Trophoblast cell (in vitro differentiated cells and primary cell): ENCODE data around the gene C4A. TPM values are rescaled to one million over a fixed set of nuclear protein-coding genes. Genes with fewer than 3 reads are reported as not detected.
"Not testable (repeated sequence)": the region's sequence is repeated elsewhere in the genome, so short reads cannot be mapped to it uniquely, and the experiment has no call there.

Experiments used
- DNase-seq, 2 donors: peaks; one replicate each; pipeline ENCODE4 v3.0.0-alpha.2; 2016
- H2AFZ ChIP-seq: 2 replicates; pipeline ENCODE4 v1.6.1; 2013; ENCODE audit warnings: low read length, moderate library complexity, mild to moderate bottlenecking; ENCODE audit not compliant: insufficient read depth, poor library complexity
- H2AK5ac ChIP-seq: 2 replicates; pipeline ENCODE4 v1.6.1; 2013; ENCODE audit warnings: mild to moderate bottlenecking, low read length
- H2BK120ac ChIP-seq: 2 replicates; pipeline ENCODE4 v1.6.1; 2013; ENCODE audit warnings: low read length, mild to moderate bottlenecking, moderate library complexity; ENCODE audit not compliant: insufficient read depth, poor library complexity
- H2BK12ac ChIP-seq: 2 replicates; pipeline ENCODE4 v1.6.1; 2013; ENCODE audit warnings: mild to moderate bottlenecking, low read length, moderate library complexity
- H2BK5ac ChIP-seq: 2 replicates; pipeline ENCODE4 v1.6.1; 2013; ENCODE audit warnings: low read length, low read depth, moderate library complexity, mild to moderate bottlenecking; ENCODE audit not compliant: poor library complexity
- H3K14ac ChIP-seq: 2 replicates; pipeline ENCODE4 v1.6.1; 2013; ENCODE audit warnings: mild to moderate bottlenecking, low read length
- H3K18ac ChIP-seq: 2 replicates; pipeline ENCODE4 v1.6.1; 2013; ENCODE audit warnings: mild to moderate bottlenecking, low read length
- H3K23ac ChIP-seq: 2 replicates; pipeline ENCODE4 v1.6.1; 2013; ENCODE audit warnings: low read length
- H3K27ac ChIP-seq: 2 replicates; pipeline ENCODE4 v1.5.1; 2013; ENCODE audit warnings: low read depth, mild to moderate bottlenecking, inconsistent platforms, low read length, moderate library complexity
- H3K27me3 ChIP-seq: 2 replicates; pipeline ENCODE4 v1.6.1; 2013; ENCODE audit warnings: inconsistent platforms, mild to moderate bottlenecking, low read length, moderate library complexity; ENCODE audit not compliant: insufficient read depth
- H3K36me3 ChIP-seq, 2 experiments: 1 replicate in 1 of 2; 2 replicates in 1 of 2; pipeline ENCODE4 v1.6.1; 2013; ENCODE audit warnings: low read length in 2 of 2, mild to moderate bottlenecking in 2 of 2, moderate library complexity in 1 of 2; ENCODE audit not compliant: insufficient read depth in 2 of 2, control insufficient read depth in 1 of 2
- H3K4ac ChIP-seq: 2 replicates; pipeline ENCODE4 v1.6.1; 2013; ENCODE audit warnings: low read depth, mild to moderate bottlenecking, low read length, moderate library complexity
- H3K4me1 ChIP-seq, 2 experiments: 1 replicate in 1 of 2; 2 replicates in 1 of 2; pipeline ENCODE4 v1.6.1; 2013; ENCODE audit warnings: low read length in 2 of 2, mild to moderate bottlenecking in 2 of 2, moderate library complexity in 1 of 2; ENCODE audit not compliant: insufficient read depth in 2 of 2, control insufficient read depth in 1 of 2
- H3K4me2 ChIP-seq: 2 replicates; pipeline ENCODE4 v1.6.1; 2013; ENCODE audit warnings: inconsistent platforms, mild to moderate bottlenecking, low read length, moderate library complexity
- H3K4me3 ChIP-seq: 2 replicates; pipeline ENCODE4 v1.5.1; 2013; ENCODE audit warnings: mild to moderate bottlenecking, low read depth, low read length, inconsistent platforms
- H3K79me1 ChIP-seq: one replicate; pipeline ENCODE4 v1.6.1; 2013; ENCODE audit warnings: low read length
- H3K79me2 ChIP-seq: 2 replicates; pipeline ENCODE4 v1.6.1; 2013; ENCODE audit warnings: low read length, mild to moderate bottlenecking; ENCODE audit not compliant: control insufficient read depth, insufficient read depth, poor library complexity
- H3K9ac ChIP-seq: 2 replicates; pipeline ENCODE4 v1.6.1; 2013; ENCODE audit warnings: mild to moderate bottlenecking, low read length
- H3K9me3 ChIP-seq: 2 replicates; pipeline ENCODE4 v1.6.1; 2013; ENCODE audit warnings: low read depth, mild to moderate bottlenecking, control low read depth, inconsistent platforms, low read length; ENCODE audit not compliant: insufficient read depth
- H4K12ac ChIP-seq: 2 replicates; pipeline ENCODE4 v1.6.1; 2013; ENCODE audit warnings: low read depth, mild to moderate bottlenecking, low read length, moderate library complexity
- H4K8ac ChIP-seq: 2 replicates; pipeline ENCODE4 v1.6.1; 2013; ENCODE audit warnings: low read depth, mild to moderate bottlenecking, low read length, moderate library complexity
- H4K91ac ChIP-seq: one replicate; pipeline ENCODE4 v1.6.1; 2013; ENCODE audit warnings: low read depth, mild to moderate bottlenecking, low read length, moderate library complexity
- WGBS: extraction: QIAGEN DNeasy Blood & Tissue Kit; methylation state at CpG from one replicate; pipeline ENCODE4 v1.1.7; 2013; ENCODE audit warnings: missing lambda C conversion rate; ENCODE audit not compliant: insufficient read length, insufficient coverage; ENCODE audit errors: extremely low coverage; 5-methylcytosine and 5-hydroxymethylcytosine counted together
- polyA plus RNA-seq: library from polyadenylated mRNA; stranded (reverse); fragments of 200-250 nt; gene quantifications from 2 replicates; pipeline ENCODE4 v1.2.3, GENCODE V29; 2013

C4A gene
- 0.82 and 1.3 TPM in 2 replicates for polyA plus RNA-seq

GRCh38 chr6:31981744-31982143, at the start of gene C4A:
TSS of gene C4A (plus strand) at chr6:31982057. CDS start at chr6:31982108, 51 bp downstream.
- not testable (repeated sequence) for H3K27ac ChIP-seq, H2BK5ac ChIP-seq, H3K4me1 ChIP-seq, H2BK120ac ChIP-seq, H3K9me3 ChIP-seq, H4K12ac ChIP-seq, H3K4ac ChIP-seq, H2AFZ ChIP-seq, DNase-seq, H4K8ac ChIP-seq, H3K79me1 ChIP-seq, H3K4me3 ChIP-seq, H3K18ac ChIP-seq, H3K23ac ChIP-seq, H3K4me2 ChIP-seq, H3K14ac ChIP-seq, H2BK12ac ChIP-seq, H2AK5ac ChIP-seq, H3K27me3 ChIP-seq, H3K36me3 ChIP-seq, H3K9ac ChIP-seq, H3K79me2 ChIP-seq, H4K91ac ChIP-seq
- no CpG with 5 or more reads among the region's 7 CpGs for WGBS

DNA sequence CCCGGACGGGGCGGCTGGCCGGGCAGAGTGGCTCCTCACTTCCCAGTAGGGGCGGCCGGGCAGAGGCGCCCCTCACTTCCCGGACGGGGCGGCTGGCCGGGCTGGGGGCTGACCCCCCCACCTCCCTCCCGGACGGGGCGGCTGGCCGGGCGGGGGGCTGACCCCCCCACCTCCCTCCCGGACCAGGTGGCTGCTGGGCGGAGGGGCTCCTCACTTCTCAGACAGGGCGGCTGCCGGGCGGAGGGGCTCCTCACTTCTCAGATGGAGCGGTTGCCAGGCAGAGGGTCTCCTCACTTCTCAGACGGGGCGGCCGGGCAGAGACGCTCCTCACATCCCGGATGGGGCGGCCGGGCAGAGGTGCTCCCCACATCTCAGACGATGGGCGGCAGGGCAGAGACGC, 49.7 kb upstream of the C4A start:
- H3K27ac ChIP-seq, H3K36me3 ChIP-seq, H4K12ac ChIP-seq, H3K27me3 ChIP-seq, H3K4me3 ChIP-seq, H2BK12ac ChIP-seq, H2AFZ ChIP-seq, H3K79me1 ChIP-seq, H3K4me1 ChIP-seq, H3K23ac ChIP-seq, H3K4me2 ChIP-seq, H3K18ac ChIP-seq, H3K14ac ChIP-seq, H2BK5ac ChIP-seq, H3K9ac ChIP-seq, H3K9me3 ChIP-seq, H2AK5ac ChIP-seq, H4K8ac ChIP-seq, H2BK120ac ChIP-seq, H3K4ac ChIP-seq, H3K79me2 ChIP-seq, DNase-seq, H4K91ac ChIP-seq: not testable (repeated sequence)
- no CpG with 5 or more reads among the region's 32 CpGs for WGBS

DNA sequence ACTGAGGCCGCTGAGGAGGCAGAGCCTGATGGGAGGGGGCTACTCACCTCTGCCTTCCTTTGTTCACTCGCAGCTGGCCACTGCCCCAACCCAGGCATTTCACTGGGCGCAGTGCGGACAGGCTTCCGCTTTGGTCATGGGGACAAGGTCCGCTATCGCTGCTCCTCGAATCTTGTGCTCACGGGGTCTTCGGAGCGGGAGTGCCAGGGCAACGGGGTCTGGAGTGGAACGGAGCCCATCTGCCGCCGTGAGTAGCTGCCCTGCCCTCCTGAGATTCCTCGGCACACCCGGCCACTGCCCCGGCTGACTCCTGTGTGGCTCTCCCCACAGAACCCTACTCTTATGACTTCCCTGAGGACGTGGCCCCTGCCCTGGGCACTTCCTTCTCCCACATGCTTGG, 48.3 kb upstream of the C4A start:
- H2AFZ ChIP-seq: no peak overlapping the region
- DNase-seq: no peak
- no peak overlapping the region for H2AK5ac ChIP-seq
- H2BK120ac ChIP-seq: no peak overlapping the region
- H3K36me3 ChIP-seq: no peaks in the 10 kb centered on the region
- H2BK5ac ChIP-seq: no peak overlapping the region
- no peak overlapping the region for H3K9ac ChIP-seq
- H4K12ac ChIP-seq: no peak overlapping the region
- H3K27me3 ChIP-seq: no peaks in the 10 kb centered on the region
- no peak overlapping the region for H2BK12ac ChIP-seq
- no peaks in the 10 kb centered on the region for H3K79me1 ChIP-seq
- no peak overlapping the region for H3K27ac ChIP-seq
- no peak overlapping the region for H3K4ac ChIP-seq
- no peak overlapping the region for H4K8ac ChIP-seq
- no peak overlapping the region for H3K4me3 ChIP-seq
- no peak overlapping the region for H3K14ac ChIP-seq
- H3K9me3 ChIP-seq: no peaks in the 10 kb centered on the region
- H3K23ac ChIP-seq: no peak overlapping the region
- H3K79me2 ChIP-seq: no peaks in the 10 kb centered on the region
- no peak overlapping the region for H3K4me2 ChIP-seq
- H3K18ac ChIP-seq: no peak overlapping the region
- no peak overlapping the region for H4K91ac ChIP-seq
- H3K4me1 ChIP-seq: no peaks in the 10 kb centered on the region
- WGBS: no CpG with 5 or more reads among the region's 19 CpGs

DNA sequence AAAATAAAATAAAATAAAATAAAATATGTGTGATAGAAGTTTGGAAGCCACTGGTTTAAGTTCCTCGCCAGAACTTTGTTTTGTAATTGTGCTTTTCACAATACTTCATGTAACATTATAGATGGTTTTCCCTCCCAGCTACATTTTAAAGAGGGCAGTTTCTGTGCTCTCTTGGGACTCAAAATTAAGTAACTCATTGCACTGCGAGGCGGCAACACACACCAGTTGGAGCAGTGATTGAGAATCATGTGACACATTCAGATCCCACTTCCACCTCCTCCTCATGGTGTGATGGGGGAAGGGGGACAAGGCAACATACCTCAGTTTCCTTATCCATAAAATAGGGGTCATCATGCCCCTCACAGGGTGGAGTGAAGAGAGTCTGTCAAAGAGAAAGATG, 46.8 kb upstream of the C4A start:
- Histone ChIP-seq H2AFZ (no peak overlapping the region), H3K4ac (no peak overlapping the region), H3K4me1 (no peaks in the 10 kb centered on the region), H3K36me3 (no peaks in the 10 kb centered on the region), H3K14ac (no peak overlapping the region), H3K18ac (no peak overlapping the region), H2AK5ac (no peak overlapping the region), H3K4me2 (no peak overlapping the region), H3K9me3 (no peaks in the 10 kb centered on the region), H3K9ac (no peak overlapping the region), H3K4me3 (no peak overlapping the region), H4K91ac (no peak overlapping the region), H4K12ac (no peak overlapping the region), H3K79me2 (no peaks in the 10 kb centered on the region), H2BK12ac (no peak overlapping the region), H3K27ac (no peak overlapping the region), H2BK5ac (no peak overlapping the region), H3K23ac (no peak overlapping the region), H4K8ac (no peak overlapping the region), H3K79me1 (no peaks in the 10 kb centered on the region), H3K27me3 (no peaks in the 10 kb centered on the region), H2BK120ac (no peak overlapping the region)
- WGBS: no CpG with 5 or more reads among the region's 3 CpGs
- no peak for DNase-seq
